NCI-H2107 (cell line): ENCODE data around the gene GALM.
"Not testable (repeated sequence)": the region's sequence is repeated elsewhere in the genome, so short reads cannot be mapped to it uniquely, and the experiment has no call there.

ENCODE experiments used
- DNase-seq: peaks from one replicate; lab custom pipeline; 2025; lab: John Stamatoyannopoulos, UW

GALM gene

DNA sequence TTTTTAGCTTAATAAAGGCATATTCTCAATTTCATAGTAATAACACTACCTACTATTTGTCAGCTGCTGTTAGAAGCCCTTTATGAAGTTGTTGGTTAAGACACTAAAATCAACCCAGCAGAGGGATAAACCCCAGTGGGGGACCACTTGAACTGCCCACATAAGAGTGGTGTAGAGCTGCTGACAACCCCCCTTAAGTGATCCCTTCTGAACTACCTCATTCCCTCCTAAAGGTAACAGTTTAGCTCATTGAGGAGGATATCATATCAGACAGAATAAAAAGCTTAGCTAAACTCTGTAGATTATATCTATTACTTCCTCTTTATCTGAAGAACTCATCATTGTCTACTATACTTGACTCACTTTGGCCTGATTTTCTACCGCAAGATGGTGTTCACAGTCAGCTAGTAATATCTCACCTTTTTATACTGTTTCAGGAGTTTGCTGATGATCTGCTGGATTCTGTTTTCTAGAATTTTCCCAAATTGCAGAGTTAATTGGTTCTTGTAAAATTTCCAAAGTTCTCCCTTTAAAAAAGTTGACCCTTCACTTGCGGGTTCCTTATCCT, 16.2 kb downstream of the GALM start:
- DNase-seq = no peak

DNA sequence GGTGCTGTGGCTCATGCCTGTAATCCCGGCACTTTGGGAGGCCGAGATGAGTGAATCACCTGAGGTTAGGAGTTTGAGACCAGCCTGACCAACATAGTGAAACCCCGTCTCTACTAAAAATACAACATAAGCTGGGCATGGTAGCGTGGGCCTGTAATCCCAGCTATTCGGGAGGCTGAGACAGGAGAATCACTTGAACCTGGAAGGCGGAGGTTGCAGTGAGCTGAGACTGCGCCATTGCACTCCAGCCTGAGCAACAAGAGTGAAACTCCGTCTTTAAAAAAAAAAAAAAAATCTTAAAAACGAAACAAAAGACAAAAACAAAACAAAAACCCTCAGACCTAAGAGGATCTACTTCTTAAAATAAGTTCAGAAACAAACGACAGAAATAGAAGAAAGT, 16.7 kb downstream of the GALM start:
- not testable (repeated sequence) for DNase-seq

DNA sequence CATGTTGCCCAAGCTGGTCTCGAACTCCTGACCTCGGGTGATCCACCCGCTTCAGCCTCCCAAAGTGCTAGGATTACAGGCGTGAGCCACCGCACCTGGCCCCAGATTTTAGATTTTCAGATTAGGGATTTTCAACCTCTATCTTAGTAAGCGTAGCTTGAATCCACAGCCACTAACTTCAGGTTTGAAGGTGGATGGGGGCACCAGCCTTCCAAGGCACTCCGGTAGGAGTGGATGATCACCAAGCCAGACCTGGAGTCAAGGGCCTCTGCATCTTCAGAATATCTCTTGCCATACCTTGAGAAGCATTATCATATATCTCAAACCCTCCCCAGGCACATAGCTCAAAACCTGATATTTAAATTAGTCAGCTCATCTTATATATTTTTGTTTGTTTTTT, 17.9 kb downstream of the GALM start:
- no peak for DNase-seq

DNA sequence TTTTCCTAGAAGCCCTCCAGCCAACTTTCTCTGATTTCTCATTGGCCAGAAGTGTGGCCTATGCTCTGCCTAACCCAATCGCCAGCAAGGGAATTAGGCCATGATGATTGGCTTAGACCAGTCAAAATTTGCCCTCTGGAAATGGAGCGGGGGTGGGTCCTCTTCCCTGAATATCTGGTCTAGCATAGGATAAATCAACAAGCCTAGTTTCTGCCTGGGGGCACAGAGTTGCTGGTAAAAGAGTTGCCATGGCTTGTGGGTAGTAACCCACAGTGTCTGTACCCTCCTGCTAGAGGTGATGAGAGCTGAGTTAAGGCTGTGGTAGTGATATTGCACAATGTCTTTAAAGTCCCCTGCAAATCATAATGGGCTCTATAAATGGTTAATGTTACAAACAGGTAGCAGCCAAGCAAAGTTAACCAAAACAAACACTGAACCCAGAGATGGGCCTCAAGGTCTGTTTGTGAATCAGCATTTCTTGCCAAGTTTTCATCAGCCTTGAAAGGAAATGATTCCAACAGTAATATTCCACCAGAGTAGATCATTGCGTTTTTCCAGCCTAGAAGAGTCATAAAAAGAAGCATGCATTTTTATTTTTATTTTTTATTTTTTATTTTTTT, 19.3 kb downstream of the GALM start:
- DNase-seq = no peak

DNA sequence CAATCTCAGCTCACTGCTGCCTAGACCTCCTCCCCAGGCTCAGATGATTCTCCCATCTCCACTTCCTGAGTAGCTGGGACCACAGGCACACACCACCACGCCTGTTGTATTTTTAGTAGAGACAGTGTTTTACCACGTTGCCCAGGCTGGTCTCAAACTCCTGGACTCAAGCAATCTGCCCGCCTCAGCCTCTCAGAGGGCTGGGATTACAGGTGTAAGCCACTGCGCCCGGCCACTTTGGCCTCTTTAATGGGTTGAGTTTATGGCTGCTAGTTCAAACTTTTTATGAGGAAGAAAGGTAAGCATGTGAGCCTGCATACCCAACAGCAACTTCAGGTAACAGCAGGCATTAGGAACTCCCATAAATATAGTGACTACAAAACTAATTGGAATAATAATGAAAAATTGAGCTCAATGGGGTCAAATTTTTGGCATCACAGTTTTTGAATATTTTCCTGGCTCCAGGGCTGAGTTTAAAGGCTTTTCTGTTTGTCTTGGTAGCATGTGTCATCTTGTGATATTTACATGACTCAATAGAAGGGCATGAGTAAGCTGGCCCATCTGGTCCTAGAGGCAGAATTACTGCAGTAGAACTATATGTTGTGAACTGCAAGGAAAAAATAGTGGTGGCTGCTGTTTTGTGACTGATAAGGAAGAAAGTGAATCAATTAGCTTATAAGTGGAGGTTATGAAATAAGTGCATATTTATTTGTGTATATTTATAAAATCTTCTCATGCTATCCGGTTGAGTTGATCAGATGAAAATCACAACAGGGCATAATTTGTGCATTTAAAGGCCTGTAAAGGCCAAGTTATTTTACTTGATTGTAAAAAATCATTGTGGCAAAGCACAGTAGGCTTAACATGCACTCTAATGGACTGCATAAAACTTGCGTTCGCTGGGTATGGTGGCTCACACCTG, 24.8 kb downstream of the GALM start:
- DNase-seq = no peak

DNA sequence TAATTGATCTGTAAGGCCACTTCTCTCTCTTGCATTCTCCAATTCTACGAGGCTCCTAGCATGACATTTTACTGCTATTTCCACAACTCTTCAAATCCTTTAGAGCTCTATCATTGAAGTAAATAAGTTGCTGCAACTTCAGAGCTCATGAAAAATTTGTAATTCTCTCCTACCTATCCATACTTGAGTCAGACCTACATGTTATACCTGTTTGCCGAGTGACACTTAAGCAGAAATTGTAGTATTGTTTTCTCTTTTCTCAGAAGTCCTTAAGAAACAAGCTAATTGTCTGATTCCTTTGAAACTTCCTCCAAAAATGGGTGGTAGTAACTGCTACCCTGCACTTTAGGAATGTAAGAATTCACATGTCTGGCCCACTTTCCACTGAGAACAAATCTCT, 26.1 kb downstream of the GALM start:
- DNase-seq = no peak

DNA sequence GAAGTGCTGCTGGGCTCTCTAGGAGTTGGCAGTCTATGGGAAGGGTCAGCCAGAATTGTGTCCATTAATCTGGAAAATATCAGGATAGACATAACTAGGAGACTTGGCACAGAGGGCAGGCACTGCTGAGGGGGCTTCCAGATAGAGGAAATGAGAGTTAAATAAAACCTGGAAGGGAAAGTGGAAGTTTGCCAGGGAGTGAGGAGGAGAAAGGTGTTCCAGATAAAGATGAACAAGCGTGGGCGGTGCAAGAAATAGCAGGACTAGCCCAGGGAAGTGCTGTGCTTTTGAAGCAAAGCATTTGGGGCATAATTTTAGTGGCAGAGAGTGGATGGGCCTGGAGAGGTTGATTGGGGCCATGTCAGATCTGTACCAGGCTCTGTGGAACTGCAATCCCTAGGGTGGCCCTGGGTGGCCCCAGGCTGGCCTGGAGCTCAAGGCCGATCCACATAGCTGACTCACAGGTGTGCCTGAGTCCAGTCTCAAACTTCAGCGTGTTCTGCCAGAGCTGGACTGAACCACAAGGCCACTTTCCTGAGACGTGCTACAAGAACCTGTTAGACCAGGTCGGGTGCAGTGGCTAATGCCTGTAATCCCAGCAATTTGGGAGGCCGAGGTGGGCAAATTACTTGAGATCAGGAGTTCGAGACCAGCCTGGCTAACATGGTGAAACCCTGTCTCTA, 26.9 kb downstream of the GALM start:
- DNase-seq = no peak

DNA sequence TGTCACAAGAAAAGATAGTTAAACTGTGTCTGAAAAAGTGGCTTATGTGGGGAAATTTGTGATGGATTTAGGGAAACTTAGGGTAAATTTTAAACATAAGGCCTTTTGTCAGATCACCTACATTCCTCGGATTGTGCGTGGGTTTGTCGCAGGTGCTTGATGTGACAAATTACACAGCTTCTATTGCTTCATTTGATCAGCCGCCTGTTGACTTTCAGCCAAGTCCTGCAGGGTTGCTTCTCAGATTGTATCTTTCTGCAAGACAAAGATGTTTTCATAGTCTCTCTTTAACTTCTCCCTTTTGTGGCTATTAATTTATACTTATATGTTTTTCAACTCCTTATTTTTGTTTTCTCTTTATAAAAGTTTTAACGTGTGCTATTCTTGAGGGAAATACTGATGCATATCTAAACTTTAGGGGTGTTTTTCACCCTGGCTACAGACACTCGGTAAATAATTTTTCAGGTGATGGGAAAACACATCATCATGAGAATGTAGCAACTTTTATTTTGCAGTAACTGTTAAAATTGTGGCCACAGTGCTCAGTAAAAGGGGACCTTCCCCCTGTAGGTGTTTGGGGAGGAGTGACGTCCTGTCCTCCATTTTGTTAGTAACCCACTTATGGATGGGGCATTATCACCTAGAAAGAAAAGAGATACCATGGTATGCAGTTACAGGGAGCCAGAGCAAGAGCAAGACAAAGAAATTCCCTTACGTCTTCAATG, 31.4 kb downstream of the GALM start:
- no peak for DNase-seq

DNA sequence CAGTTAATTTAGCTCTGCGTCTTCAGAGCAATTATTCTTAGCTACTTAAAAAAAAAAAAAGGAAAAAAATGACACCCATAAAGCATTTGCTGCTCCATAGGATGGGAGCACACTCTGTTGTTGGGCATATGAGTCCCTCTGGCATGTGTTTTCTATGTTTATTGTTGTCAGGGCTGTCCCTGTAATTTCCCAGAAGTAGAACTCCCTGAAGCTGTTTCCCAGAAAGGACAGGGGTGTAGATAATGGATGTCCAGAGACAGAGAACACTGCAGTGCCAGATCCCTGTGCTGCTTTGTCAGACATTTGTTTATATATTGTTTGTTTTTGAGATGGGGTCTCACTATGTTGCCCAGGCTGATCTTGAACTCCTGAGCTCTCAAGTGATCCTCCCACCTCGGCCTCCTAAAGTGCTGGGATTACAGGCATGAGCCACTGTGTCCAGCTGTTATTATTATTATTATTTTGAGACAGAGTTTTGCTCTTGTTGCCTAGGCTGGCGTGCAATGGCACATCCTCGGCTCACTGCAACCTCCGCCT, 32.6 kb downstream of the GALM start:
- no peak for DNase-seq

DNA sequence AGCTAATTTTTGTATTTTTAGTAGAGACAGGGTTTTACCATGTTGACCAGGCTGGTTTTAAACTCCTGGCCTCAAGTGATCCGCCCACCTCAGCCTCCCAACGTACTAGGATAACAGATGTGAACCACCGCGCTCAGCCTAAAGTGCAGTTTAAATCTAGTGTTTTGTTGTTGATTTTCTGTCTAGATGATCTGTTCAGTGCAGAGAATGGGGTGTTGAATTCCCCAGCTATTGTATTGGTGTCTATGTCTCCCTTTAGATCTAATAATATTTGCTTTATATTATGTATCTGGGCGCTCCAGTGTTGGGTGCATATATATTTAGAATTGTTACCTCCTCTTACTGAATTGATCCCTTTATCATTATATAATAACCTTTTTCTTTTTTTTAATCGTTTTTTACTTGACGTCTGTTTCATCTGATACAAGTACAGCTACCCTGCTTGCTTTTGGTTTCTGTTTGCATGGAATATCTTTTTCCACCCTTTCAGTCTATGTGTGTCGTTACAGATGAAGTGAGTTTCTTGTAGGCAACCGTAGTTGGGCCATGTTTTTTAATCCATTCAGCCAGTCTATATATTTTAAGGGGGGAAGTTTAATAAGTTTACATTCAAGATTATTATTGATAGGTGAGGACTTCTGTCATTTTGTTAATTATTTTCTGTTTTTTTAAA, 34.3 kb downstream of the GALM start:
- DNase-seq = no peak

DNA sequence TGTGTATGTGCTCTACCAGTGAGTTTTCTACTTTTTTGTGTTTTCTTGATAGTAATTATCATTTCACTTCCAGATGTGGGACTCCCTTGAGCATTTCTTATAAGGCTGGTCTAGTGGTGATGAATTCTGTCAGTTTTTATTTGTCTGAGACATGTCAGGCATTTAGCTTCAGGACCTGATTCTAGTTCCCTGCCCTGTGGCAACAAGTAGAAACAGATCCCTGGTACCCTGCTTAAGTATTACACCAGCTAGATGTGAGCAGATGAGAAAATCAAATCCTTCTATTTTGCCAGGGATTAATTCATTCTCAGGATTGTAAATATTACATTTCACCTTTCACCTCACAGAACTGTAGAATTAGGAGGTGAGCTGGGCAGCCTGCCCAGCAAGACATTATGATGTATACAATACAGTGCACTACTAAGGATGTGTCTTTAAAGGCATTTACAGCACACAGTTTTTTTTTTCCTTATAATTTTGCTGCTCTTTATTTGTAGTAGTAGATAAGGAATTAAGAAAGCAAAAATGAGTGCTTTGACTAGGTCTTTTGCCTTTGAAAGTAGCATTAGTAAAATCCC, 35.1 kb downstream of the GALM start:
- no peak for DNase-seq

DNA sequence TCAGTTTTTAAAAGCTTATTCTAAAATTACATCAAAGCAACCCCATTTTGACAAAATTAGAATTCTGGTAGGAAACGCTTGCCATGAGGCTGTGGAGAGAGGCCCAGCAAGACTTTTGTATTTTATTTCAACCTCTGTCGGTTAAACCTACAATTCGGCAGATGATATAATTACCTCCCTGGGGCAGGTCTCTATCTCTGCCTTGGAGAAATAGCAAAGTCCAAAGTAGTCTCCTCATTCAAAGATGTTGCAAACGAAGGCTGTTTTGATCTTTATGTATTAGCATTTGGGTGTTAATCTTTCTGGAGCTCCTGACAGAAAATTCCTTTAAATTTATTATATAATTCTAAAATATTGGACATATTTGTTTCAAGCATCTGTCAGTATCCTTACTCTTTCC, 35.6 kb downstream of the GALM start:
- no peak for DNase-seq

DNA sequence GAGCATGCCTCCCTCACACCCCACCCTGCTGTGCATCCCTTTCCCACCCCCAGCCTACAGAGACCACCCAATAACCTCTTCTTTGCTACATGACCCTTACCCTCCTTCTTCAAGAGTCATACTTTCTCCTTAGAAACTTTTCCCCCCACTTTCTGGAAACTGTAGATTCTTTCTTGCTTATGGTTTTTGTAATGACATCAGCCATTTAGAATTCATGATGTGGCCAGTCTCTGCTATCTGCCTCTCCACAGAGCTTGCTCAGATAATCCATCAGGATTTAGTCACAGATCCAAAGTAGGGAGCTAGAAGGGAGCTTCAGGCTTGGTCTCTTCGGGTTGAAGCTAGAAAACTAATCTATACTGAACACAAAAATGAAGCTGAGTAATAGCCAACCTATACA, 36.5 kb downstream of the GALM start:
- no peak for DNase-seq

DNA sequence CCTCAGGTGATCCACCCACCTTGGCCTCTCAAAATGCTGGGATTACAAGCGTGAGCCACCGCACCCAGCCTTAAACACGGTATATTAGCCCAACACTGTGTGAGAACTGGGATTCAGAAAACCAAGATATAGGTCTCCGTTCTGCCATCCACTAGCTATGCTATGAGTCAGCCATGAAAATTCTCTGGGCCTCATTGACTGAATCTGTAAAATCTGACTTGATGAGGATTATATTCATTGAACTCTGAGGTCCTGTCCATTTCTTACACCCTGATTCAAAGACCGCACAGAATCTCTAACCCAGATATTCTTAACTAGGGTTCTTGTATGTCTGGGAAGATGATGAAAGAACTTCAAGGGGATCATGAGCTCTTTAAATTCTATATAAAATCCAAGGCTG, 37.4 kb downstream of the GALM start:
- DNase-seq = not testable (repeated sequence)

DNA sequence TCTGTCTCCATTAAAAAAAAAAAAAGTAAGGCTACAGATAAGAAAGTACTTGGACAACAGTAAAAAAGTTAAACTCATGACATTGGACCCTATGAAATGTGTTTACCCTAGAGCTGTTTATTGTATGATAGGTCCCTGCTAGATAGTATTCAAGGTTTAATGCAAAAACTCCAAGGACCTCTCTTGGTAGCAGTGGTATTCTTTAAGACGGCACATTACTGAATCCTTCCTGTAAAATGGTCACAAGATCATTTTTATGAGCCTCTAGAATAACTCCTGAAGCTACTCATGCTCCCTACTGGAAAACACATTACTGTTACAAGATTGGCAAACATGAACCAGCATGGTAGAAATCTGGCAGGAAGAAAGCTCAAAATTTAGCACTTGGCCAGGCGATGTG, 38.8 kb downstream of the GALM start:
- DNase-seq = no peak

DNA sequence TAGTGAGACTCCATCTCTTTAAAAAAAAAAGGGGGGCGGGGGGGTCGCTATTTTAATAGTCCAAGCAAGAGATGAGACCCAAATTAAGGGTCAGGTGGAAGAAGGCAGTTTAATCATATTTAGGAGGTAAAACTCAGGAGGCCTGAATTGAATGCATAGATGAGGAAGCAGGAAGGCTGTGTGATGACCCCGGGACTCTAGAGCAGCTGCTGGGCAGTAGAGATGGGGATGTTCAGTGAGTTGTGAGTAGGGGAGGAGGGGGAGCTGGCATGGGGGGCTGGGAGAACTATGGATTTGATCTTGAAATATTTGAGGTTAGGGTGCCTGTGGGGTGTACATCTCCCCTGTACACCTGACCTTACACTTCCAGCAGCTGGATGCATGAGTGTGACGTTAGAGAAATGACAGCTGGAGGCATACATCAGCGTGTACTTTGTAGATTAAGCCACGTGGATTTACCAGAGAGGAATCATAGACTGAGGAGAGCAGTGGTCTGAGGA, 41.0 kb downstream of the GALM start:
- DNase-seq = no peak

DNA sequence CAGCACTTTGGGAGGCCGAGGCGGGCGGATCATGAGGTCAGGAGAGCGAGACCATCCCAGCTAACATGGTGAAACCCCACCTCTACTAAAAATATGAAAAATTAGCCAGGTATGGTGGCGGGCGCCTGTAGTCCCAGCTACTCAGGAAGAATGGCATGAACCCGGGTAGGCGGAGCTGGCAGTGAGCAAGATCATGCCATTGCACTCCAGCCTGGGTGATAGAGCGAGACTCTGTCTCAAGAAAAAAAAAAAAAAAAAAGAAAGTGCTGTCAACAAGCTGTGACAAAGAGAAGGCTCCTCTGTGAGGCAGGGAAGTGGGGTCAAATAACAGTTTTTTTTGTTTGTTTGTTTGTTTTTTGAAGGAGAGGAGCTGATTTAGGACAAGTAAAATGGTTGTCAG, 42.6 kb downstream of the GALM start:
- DNase-seq = not testable (repeated sequence)

DNA sequence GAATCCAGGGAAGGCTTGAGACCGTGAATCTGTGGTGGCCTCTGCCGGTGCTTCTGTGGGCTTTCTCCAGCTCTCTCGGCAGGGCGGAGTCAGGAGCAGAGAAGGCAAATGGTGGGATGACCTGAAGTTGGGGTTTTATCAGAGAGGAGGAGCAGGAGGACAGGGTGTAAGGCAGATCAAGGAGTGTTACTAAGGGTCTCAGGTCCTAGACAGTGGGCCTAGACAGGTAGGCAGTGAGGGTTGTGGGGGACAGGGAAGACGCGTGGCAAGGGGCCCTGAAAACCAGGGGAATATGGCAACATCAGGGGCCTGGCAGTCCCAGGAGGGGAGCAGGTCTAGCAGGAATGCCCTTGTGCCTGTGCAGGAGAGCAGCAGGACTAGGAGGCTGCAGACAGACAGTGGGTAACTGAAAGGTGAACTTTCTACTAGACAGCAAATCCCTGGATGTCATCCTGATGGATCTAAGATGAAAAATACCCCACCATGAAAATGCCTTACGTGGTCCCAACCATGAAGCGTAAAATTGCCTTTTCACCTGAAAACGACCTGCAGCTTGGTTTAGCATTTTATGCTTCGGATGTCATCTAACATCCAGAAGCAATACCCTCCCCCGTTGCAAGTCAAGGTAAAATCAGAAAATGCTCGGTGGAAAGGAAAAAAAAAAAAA, 43.1 kb downstream of the GALM start:
- DNase-seq = no peak

DNA sequence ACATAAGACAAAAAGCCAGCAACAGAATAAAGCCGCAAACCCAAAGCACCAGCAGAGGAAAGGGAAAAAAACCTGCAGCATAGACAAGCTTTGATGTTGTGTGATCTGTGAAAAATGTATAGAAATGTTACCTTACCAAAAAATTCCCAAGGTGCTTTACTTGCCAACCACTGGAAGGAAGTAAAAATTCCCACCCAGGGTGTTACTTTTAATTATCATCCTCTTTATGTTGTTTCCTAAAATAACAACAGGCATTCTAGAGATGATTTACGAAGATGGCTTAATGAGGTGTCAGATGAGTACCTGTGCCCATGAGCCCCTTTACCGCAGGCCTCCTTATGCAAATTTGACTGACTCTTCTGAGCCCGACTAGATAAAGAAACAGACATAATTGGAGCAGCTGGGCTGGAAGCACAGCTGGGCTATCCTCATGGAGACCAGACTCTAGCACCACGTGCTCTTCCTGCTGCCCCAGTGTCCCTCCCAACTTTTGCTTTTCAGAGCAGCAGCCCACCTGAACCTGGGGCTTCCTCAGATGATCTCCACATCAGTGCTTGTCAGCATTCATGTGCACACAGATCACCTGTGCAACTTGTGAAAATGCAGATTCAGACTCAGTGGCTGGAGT, 43.8 kb downstream of the GALM start:
- DNase-seq = no peak

DNA sequence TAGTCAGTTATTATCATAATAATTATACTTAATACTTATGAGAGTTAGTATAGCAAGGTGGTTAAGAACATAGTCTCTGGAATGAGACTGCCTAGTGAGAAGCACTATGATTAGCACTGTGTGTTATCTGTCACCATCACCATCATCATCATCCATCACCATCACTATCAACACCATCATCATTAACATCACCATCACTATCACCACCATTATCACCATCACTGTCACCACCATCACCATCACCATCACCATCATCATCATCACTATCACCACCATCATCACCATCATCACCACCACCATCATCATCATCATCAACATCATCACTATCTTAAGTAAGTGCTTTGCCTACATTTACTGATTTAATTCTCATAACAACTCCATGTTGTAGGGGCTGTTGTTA, 45.6 kb downstream of the GALM start:
- DNase-seq = no peak
